Smooth muscle cell of trachea (primary cell): ENCODE measurements around the gene DSG3. TPM values are rescaled to one million over a fixed set of nuclear protein-coding genes. Genes with fewer than 3 reads are reported as not detected.

ENCODE experiments used
- total RNA-seq: library from RNA; depleted of rRNA; stranded (reverse); fragments of >200 nt; gene quantifications from 2 replicates; pipeline ENCODE4 v1.2.1, GENCODE V29; 2014

Gene DSG3, protein sequence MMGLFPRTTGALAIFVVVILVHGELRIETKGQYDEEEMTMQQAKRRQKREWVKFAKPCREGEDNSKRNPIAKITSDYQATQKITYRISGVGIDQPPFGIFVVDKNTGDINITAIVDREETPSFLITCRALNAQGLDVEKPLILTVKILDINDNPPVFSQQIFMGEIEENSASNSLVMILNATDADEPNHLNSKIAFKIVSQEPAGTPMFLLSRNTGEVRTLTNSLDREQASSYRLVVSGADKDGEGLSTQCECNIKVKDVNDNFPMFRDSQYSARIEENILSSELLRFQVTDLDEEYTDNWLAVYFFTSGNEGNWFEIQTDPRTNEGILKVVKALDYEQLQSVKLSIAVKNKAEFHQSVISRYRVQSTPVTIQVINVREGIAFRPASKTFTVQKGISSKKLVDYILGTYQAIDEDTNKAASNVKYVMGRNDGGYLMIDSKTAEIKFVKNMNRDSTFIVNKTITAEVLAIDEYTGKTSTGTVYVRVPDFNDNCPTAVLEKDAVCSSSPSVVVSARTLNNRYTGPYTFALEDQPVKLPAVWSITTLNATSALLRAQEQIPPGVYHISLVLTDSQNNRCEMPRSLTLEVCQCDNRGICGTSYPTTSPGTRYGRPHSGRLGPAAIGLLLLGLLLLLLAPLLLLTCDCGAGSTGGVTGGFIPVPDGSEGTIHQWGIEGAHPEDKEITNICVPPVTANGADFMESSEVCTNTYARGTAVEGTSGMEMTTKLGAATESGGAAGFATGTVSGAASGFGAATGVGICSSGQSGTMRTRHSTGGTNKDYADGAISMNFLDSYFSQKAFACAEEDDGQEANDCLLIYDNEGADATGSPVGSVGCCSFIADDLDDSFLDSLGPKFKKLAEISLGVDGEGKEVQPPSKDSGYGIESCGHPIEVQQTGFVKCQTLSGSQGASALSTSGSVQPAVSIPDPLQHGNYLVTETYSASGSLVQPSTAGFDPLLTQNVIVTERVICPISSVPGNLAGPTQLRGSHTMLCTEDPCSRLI
- total RNA-seq: under 0.01 TPM in 2 replicates

DNA sequence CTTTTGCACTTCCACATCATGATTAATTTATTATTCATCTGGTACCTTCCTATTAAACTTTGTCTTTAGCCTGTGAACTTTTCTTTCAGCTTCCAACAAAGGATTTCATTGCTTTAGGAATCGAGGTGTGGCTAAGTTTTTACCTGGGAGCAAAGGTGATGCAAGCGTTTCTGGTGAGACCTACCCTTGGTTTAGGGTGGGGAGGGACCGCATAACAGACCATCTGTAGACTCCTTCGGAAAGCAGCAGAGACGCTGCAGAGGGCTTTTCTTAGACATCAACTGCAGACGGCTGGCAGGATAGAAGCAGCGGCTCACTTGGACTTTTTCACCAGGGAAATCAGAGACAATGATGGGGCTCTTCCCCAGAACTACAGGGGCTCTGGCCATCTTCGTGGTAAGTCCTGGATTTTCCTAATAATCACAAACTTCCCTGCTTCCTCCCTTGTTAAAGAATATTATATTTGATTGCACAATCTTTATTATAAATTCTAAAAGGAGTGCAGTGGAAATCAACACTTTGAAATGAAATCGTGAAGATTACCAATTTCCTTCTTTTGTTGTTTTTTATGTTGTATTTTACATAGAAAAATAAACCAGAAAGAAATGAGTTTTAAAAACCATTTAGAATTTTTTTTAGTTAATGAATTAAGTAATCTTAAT is at the start of gene DSG3:
DSG3 (plus strand) TSS at position 212 of the 662 bp plus-strand sequence; CDS start at position 349, 137 bp downstream.

DNA sequence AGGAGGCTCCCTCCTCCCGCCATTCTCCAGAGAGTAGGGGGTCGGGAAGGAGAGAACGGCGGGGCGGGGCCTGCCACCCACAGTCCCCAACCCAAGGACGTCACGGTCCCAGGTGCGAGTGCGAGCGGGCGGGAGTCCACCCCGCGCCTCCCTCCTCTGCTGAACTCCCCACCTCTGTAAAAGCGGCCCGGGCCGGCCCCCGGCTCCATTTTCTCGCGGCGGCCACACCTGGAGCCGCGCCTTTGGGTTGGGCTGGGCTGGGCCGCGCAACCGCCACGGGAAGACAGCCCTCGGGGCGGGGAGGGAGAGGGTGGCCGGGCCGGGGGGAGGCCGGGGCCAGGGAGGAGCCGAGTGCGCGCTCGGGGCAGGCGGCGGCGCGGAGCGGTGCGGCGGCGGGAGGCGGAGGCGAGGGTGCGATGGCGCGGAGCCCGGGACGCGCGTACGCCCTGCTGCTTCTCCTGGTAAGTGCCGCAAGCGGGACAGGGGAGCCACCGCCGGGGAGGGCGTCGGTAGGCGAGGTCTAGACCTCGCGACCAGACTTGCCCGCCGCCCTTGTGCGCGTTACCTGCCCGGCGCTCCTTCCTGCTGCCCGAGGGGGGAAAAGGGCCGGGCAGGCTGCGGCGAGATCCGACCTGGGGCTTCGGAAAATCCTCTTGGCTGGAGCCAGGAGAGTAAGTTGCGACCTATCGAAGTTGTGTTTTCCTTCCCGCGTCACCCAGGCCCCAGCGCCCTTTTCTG is 50.5 kb downstream of the DSG3 start, which contains the start of gene DSG2:
DSG2 (plus strand) TSS at position 342 of the 738 bp plus-strand sequence; CDS start at position 417, 75 bp downstream.

Other genes with a start within 250 kb of the DSG3 start
- gene DSG1, start 129.6 kb upstream of the DSG3 start, total RNA-seq: not detected in 2 replicates
- not detected in 2 replicates for gene DSG4, start 71.0 kb upstream of the DSG3 start, total RNA-seq
- gene DSG2, start 50.4 kb downstream of the DSG3 start, total RNA-seq: 0.33 and 0.73 TPM in 2 replicates
- not detected in 2 replicates for gene TTR, start 144.1 kb downstream of the DSG3 start, total RNA-seq
- 2.6 and 6.0 TPM in 2 replicates for gene B4GALT6, start 236.8 kb downstream of the DSG3 start, total RNA-seq